Measurements from ENCODE around the gene MYL1.

The MYL1 gene

GRCh38 chr2:210259687-210260086, 55.3 kb downstream of the MYL1 start:
- TF ChIP-seq ZFP3 (CRISPR knock-in tag; IDR thresholded peaks at IDR 0.05) (no peak), PATZ1 (CRISPR knock-in tag; IDR thresholded peaks at IDR 0.05; ENCODE audit: borderline replicate concordance) (no peak), SNAI2 (CRISPR knock-in tag; IDR thresholded peaks at IDR 0.05) (no peak), ISL1 (CRISPR knock-in tag; IDR thresholded peaks at IDR 0.05) (no peak), ZC3H10 (CRISPR knock-in tag; IDR thresholded peaks at IDR 0.05) (no peak), TOX (CRISPR knock-in tag; IDR thresholded peaks at IDR 0.05; ENCODE audit: borderline replicate concordance) (no peak), CREB5 (CRISPR knock-in tag; IDR thresholded peaks at IDR 0.05; ENCODE audit: low read depth) (no peak), CSRNP3 (CRISPR knock-in tag; IDR thresholded peaks at IDR 0.05) (no peak)
- no peak for ATAC-seq

- no peak for TF ChIP-seq BACH2 (CRISPR knock-in tag; IDR thresholded peaks at IDR 0.05; ENCODE audit: borderline replicate concordance)
- TF ChIP-seq ZFP3 (CRISPR knock-in tag; IDR thresholded peaks at IDR 0.05): no peak
- no peak for TF ChIP-seq TCF4 (CRISPR knock-in tag; IDR thresholded peaks at IDR 0.05; ENCODE audit: borderline replicate concordance)
- no peak for TF ChIP-seq CSDC2 (CRISPR knock-in tag; IDR thresholded peaks at IDR 0.05)
- no peak for TF ChIP-seq ARNTL (CRISPR knock-in tag; IDR thresholded peaks at IDR 0.05; ENCODE audit: borderline replicate concordance, low read depth)
- TF ChIP-seq ZC3H10 (CRISPR knock-in tag; IDR thresholded peaks at IDR 0.05): no peak
- no peak for TF ChIP-seq CSRNP3 (CRISPR knock-in tag; IDR thresholded peaks at IDR 0.05)
- no peak for TF ChIP-seq RARB (CRISPR knock-in tag; IDR thresholded peaks at IDR 0.05)
- no peak for TF ChIP-seq CREB5 (CRISPR knock-in tag; IDR thresholded peaks at IDR 0.05; ENCODE audit: low read depth)
- TF ChIP-seq ISL1 (CRISPR knock-in tag; IDR thresholded peaks at IDR 0.05): no peak
- no peak for TF ChIP-seq PPARA (CRISPR knock-in tag; IDR thresholded peaks at IDR 0.05; ENCODE audit: borderline replicate concordance)
- no peak for TF ChIP-seq ZFP30 (CRISPR knock-in tag; IDR thresholded peaks at IDR 0.05)
- no peak for TF ChIP-seq PATZ1 (CRISPR knock-in tag; IDR thresholded peaks at IDR 0.05; ENCODE audit: borderline replicate concordance)
- TF ChIP-seq TSHZ2 (CRISPR knock-in tag; IDR thresholded peaks at IDR 0.05): no peak
- no peak for TF ChIP-seq ESRRG (CRISPR knock-in tag; IDR thresholded peaks at IDR 0.05)
- no peak for TF ChIP-seq OSR1 (CRISPR knock-in tag; IDR thresholded peaks at IDR 0.05)
- no peak for TF ChIP-seq SNAI2 (CRISPR knock-in tag; IDR thresholded peaks at IDR 0.05)
- TF ChIP-seq ZNF8 (CRISPR knock-in tag; IDR thresholded peaks at IDR 0.05): no peak
- no peak for TF ChIP-seq POU6F1 (CRISPR knock-in tag; IDR thresholded peaks at IDR 0.05; ENCODE audit: borderline replicate concordance, low read depth)
- no peak for ATAC-seq
Observed at GRCh38 chr2:210252699-210253606, 62.0 kb downstream of the MYL1 start.

Measured in SK-N-SH treated with all-trans-retinoic acid at 6 μM for 48 hours (cell line).